H9 (cell line): Measurements from ENCODE around the gene GRB10. TPM values are rescaled to one million over a fixed set of nuclear protein-coding genes. Genes with fewer than 3 reads are reported as not detected.

ENCODE experiments used
- DNase-seq: peaks from one replicate; pipeline ENCODE4 v3.0.0-alpha.2; 2017
- H2AFZ ChIP-seq: one replicate; pipeline ENCODE4 v1.6.1; 2013; ENCODE audit warnings: mild to moderate bottlenecking, low read length, control low read depth, moderate library complexity
- H2AK5ac ChIP-seq: 2 replicates; pipeline ENCODE4 v1.6.1; 2013; ENCODE audit warnings: low read length, control low read depth, mixed read lengths; ENCODE audit not compliant: insufficient read length
- H2BK120ac ChIP-seq: one replicate; pipeline ENCODE4 v1.6.1; 2013; ENCODE audit warnings: low read depth, mild to moderate bottlenecking, low read length, control low read depth, inconsistent platforms; ENCODE audit not compliant: poor library complexity, severe bottlenecking
- H2BK12ac ChIP-seq: 2 replicates; pipeline ENCODE4 v1.6.1; 2013; ENCODE audit warnings: low read length, control low read depth, mixed read lengths, low read depth; ENCODE audit not compliant: insufficient read length
- H2BK15ac ChIP-seq: 2 replicates; pipeline ENCODE4 v1.6.1; 2013; ENCODE audit warnings: low read depth, low read length, control low read depth
- H2BK20ac ChIP-seq: one replicate; pipeline ENCODE4 v1.6.1; 2013; ENCODE audit warnings: low read depth, mild to moderate bottlenecking, low read length, control low read depth, inconsistent platforms; ENCODE audit not compliant: poor library complexity, severe bottlenecking
- H2BK5ac ChIP-seq: 2 replicates; pipeline ENCODE4 v1.6.1; 2013; ENCODE audit warnings: low read length, control low read depth, mixed read lengths; ENCODE audit not compliant: insufficient read length
- H3K14ac ChIP-seq: 2 replicates; pipeline ENCODE4 v1.6.1; 2013; ENCODE audit warnings: low read length, control low read depth; ENCODE audit not compliant: insufficient read depth
- H3K18ac ChIP-seq: 2 replicates; pipeline ENCODE4 v1.6.1; 2013; ENCODE audit warnings: low read depth, mild to moderate bottlenecking, mixed read lengths, low read length, control low read depth; ENCODE audit not compliant: insufficient read length
- H3K23ac ChIP-seq: 2 replicates; pipeline ENCODE4 v1.6.1; 2013; ENCODE audit warnings: low read length, control low read depth, mixed read lengths, low read depth; ENCODE audit not compliant: insufficient read length
- H3K23me2 ChIP-seq: 2 replicates; pipeline ENCODE4 v1.6.1; 2013; ENCODE audit warnings: low read depth, mild to moderate bottlenecking, mixed read lengths, low read length, control low read depth; ENCODE audit not compliant: insufficient read length, poor library complexity, severe bottlenecking
- H3K27ac ChIP-seq: 2 replicates; pipeline ENCODE4 v1.5.1; 2013; ENCODE audit warnings: low read length, control low read depth, mixed read lengths, low read depth; ENCODE audit not compliant: insufficient read length
- H3K27me3 ChIP-seq: 2 replicates; pipeline ENCODE4 v1.6.1; 2013; ENCODE audit warnings: low read length, control low read depth, inconsistent platforms; ENCODE audit not compliant: insufficient read depth
- H3K4ac ChIP-seq: 2 replicates; pipeline ENCODE4 v1.6.1; 2013; ENCODE audit warnings: low read depth, mild to moderate bottlenecking, control low read depth, inconsistent platforms, low read length, moderate library complexity
- H3K4me1 ChIP-seq: 2 replicates; pipeline ENCODE4 v1.6.1; 2013; ENCODE audit warnings: low read length, control low read depth, inconsistent platforms; ENCODE audit not compliant: insufficient read depth
- H3K4me2 ChIP-seq: 2 replicates; pipeline ENCODE4 v1.6.1; 2013; ENCODE audit warnings: low read length, control low read depth, mixed read lengths; ENCODE audit not compliant: insufficient read length, insufficient read depth
- H3K56ac ChIP-seq: 2 replicates; pipeline ENCODE4 v1.6.1; 2013; ENCODE audit warnings: low read depth, mild to moderate bottlenecking, mixed read lengths, low read length, control low read depth; ENCODE audit not compliant: insufficient read length
- H3K79me1 ChIP-seq: 2 replicates; pipeline ENCODE4 v1.6.1; 2013; ENCODE audit warnings: low read depth, mild to moderate bottlenecking, moderate library complexity, low read length, control low read depth, inconsistent platforms; ENCODE audit not compliant: insufficient read depth, poor library complexity, severe bottlenecking
- H3K79me2 ChIP-seq: 2 replicates; pipeline ENCODE4 v1.6.1; 2013; ENCODE audit warnings: low read length, control low read depth, inconsistent platforms; ENCODE audit not compliant: insufficient read depth
- H3K9ac ChIP-seq: 2 replicates; pipeline ENCODE4 v1.6.1; 2013; ENCODE audit warnings: low read length, control low read depth, mixed read lengths; ENCODE audit not compliant: insufficient read length; ENCODE audit errors: extremely low read depth
- H3K9me3 ChIP-seq: one replicate; pipeline ENCODE4 v1.6.1; 2013; ENCODE audit warnings: low read depth, low read length, inconsistent platforms; ENCODE audit not compliant: control insufficient read depth
- H3T11ph ChIP-seq: one replicate; pipeline ENCODE4 v1.6.1; 2013; ENCODE audit warnings: mild to moderate bottlenecking, low read length, control low read depth, inconsistent platforms
- H4K20me1 ChIP-seq: one replicate; pipeline ENCODE4 v1.6.1; 2013; ENCODE audit not compliant: control insufficient read depth, insufficient read length, insufficient read depth
- H4K5ac ChIP-seq: 2 replicates; pipeline ENCODE4 v1.6.1; 2013; ENCODE audit warnings: low read depth, mild to moderate bottlenecking, mixed read lengths, low read length, control low read depth; ENCODE audit not compliant: insufficient read length
- H4K8ac ChIP-seq: replicated peaks from 2 replicates; pipeline ENCODE4 v1.6.1; 2013; ENCODE audit warnings: low read length, control low read depth, mixed read lengths, low read depth; ENCODE audit not compliant: insufficient read length
- H4K91ac ChIP-seq: 2 replicates; pipeline ENCODE4 v1.6.1; 2013; ENCODE audit warnings: low read depth, mild to moderate bottlenecking, moderate library complexity, mixed read lengths, low read length, control low read depth; ENCODE audit not compliant: insufficient read length
- H3K27ac Mint-ChIP-seq, 3 experiments: 2 replicates in 2 of 3; 3 replicates in 1 of 3; pipeline ENCODE4 v1.8.0; 2020 to 2021; ENCODE audit warnings: mixed read lengths in 3 of 3, mild to moderate bottlenecking in 1 of 3, moderate library complexity in 1 of 3
- H3K27me3 Mint-ChIP-seq: 2 replicates; pipeline ENCODE4 v1.8.0; 2021; ENCODE audit warnings: low read depth, mild to moderate bottlenecking, moderate library complexity, mixed read lengths
- H3K36me3 Mint-ChIP-seq, 3 experiments: 2 replicates in 2 of 3; 3 replicates in 1 of 3; pipeline ENCODE4 v1.8.0; 2020 to 2021; ENCODE audit warnings: low read depth in 3 of 3, mixed read lengths in 3 of 3; ENCODE audit not compliant: insufficient read depth in 1 of 3
- H3K4me1 Mint-ChIP-seq, 2 experiments: 2 replicates each; pipeline ENCODE4 v1.8.0; 2020; ENCODE audit warnings: mixed read lengths in 2 of 2
- H3K4me3 Mint-ChIP-seq, 2 experiments: 2 replicates in 1 of 2; 3 replicates in 1 of 2; pipeline ENCODE4 v1.8.0; 2020 to 2021; ENCODE audit warnings: mild to moderate bottlenecking in 2 of 2, mixed read lengths in 2 of 2, moderate library complexity in 1 of 2
- H3K9me3 Mint-ChIP-seq, 2 experiments: 2 replicates in 1 of 2; 3 replicates in 1 of 2; pipeline ENCODE4 v1.8.0; 2020; ENCODE audit warnings: mild to moderate bottlenecking in 2 of 2, mixed read lengths in 2 of 2, moderate library complexity in 1 of 2
- WGBS: extraction: QIAGEN DNeasy Blood & Tissue Kit; methylation state at CpG from one replicate; pipeline ENCODE4 v1.1.7; 2013; ENCODE audit warnings: missing lambda C conversion rate, low lambda C conversion rate, mixed read lengths; ENCODE audit not compliant: insufficient read length; ENCODE audit errors: extremely low coverage; 5-methylcytosine and 5-hydroxymethylcytosine counted together
- total RNA-seq: library from RNA; stranded (reverse); gene quantifications from 2 replicates; pipeline ENCODE4 v1.2.1, GENCODE V29; 2021
- TF ChIP-seq, protein P1 (sequence below): fragments of 200-600 bp; sonication (generic); conservative IDR thresholded peaks from 3 replicates; pipeline ENCODE4 v1.8.0; 2021; ENCODE audit warnings: antibody characterized with exemption, mild to moderate bottlenecking

GRB10 gene
- total RNA-seq, 1 experiment from 2014 or later, result 108 TPM

DNA sequence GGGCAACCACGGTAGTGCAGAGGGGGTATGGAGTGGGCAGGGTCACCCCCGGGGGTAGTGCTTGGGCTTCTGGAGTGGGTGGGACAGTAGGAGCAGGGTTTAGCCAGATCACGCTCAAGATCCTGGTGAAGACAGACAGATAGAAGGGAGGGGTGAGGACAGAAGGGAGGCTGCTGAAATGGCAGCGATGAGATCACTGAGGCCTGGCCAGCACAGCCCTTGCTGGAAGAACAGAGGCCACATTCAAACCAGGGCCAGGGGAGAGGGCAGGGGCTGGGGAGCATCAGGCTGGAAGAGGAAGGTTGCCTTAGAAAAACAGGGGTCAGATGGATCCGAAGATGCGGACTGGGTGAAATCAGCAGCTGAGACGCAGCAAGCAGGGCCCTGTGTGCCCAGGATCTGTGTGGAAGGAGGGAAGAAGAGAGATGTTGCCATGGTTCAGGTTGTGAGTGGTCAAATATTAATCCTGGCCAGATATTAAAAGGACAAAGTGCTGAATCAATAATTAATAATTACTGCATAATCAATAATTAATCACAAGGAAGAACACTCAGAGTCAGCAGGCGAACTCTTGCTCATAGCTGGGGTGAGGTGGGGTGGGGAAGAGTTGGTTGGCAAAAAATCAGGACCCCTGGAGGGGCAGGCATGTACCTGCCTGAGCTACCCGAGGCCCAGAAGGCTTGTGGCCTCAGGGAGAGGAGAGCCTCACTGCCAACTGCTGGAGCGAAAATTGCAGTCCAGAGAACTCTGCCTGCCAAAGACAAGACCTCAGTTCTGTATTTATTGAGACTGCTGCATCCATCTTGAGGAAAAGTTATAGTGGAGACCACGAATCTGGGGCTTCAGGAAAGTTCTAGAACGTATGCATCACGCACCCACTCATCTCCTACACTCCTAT is 105.7 kb downstream of the GRB10 start:
- peaks cover 29 to 35% of the 10 kb centered on the region in 2 experiments for H3K4me1 Mint-ChIP-seq
- no peak for DNase-seq
- no peaks in the 10 kb centered on the region for H3K23me2 ChIP-seq
- H3K4me2 ChIP-seq, result no peak overlapping the region
- H3K27me3 Mint-ChIP-seq, result no peaks in the 10 kb centered on the region
- H3K23ac ChIP-seq, result no peak overlapping the region
- H2BK20ac ChIP-seq, result no peak overlapping the region
- no peak overlapping the region for H3K4me3 Mint-ChIP-seq
- H2BK120ac ChIP-seq, result no peak overlapping the region
- no peaks in the 10 kb centered on the region for H3K27me3 ChIP-seq
- no peak overlapping the region for H4K5ac ChIP-seq
- H2AFZ ChIP-seq, result no peak overlapping the region
- no peak overlapping the region for H3K56ac ChIP-seq
- no peak overlapping the region for H3T11ph ChIP-seq
- no peaks in the 10 kb centered on the region for H3K9me3 ChIP-seq
- no peaks in the 10 kb centered on the region for H3K4me1 ChIP-seq
- peak overlapping the region; percentile 76 to 83 (median 82); a peak in 6 of 7 replicates for H3K27ac Mint-ChIP-seq
- no peak overlapping the region for H2BK12ac ChIP-seq
- no peaks in the 10 kb centered on the region for H4K20me1 ChIP-seq
- TF ChIP-seq, protein P1, sequence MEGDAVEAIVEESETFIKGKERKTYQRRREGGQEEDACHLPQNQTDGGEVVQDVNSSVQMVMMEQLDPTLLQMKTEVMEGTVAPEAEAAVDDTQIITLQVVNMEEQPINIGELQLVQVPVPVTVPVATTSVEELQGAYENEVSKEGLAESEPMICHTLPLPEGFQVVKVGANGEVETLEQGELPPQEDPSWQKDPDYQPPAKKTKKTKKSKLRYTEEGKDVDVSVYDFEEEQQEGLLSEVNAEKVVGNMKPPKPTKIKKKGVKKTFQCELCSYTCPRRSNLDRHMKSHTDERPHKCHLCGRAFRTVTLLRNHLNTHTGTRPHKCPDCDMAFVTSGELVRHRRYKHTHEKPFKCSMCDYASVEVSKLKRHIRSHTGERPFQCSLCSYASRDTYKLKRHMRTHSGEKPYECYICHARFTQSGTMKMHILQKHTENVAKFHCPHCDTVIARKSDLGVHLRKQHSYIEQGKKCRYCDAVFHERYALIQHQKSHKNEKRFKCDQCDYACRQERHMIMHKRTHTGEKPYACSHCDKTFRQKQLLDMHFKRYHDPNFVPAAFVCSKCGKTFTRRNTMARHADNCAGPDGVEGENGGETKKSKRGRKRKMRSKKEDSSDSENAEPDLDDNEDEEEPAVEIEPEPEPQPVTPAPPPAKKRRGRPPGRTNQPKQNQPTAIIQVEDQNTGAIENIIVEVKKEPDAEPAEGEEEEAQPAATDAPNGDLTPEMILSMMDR, result no peak
- no peak overlapping the region for H3K9ac ChIP-seq
- no peak overlapping the region for H2BK15ac ChIP-seq
- no peak overlapping the region for H4K8ac ChIP-seq
- no peak overlapping the region for H4K91ac ChIP-seq
- H3K14ac ChIP-seq, result no peak overlapping the region
- no peak overlapping the region for H2BK5ac ChIP-seq
- no peak overlapping the region for H2AK5ac ChIP-seq
- H3K9me3 Mint-ChIP-seq, result no peaks in the 10 kb centered on the region
- H3K36me3 Mint-ChIP-seq, result peaks cover 12 to 22% (median 13%) of the 10 kb centered on the region in 3 experiments; a peak in 6 of 7 replicates
- 0 out of 2 replicates have a peak, but pooled peaks cover 2% of the 10 kb centered on the region for H3K79me2 ChIP-seq
- no CpG with 5 or more reads among the region's 13 CpGs for WGBS
- no peak overlapping the region for H3K18ac ChIP-seq
- no peak overlapping the region for H3K4ac ChIP-seq
- no peaks in the 10 kb centered on the region for H3K79me1 ChIP-seq
- no peak overlapping the region for H3K27ac ChIP-seq
